Brain microvascular endothelial cell (primary cell): ENCODE measurements around the gene TRMT44.
"Not testable (repeated sequence)": the region's sequence is repeated elsewhere in the genome, so short reads cannot be mapped to it uniquely, and the experiment has no call there.

Experiments
- DNase-seq: peaks from one replicate; pipeline ENCODE4 v3.0.0-alpha.2; 2020
- H3K27ac ChIP-seq: fragments of 250-450 bp; sonication (Bioruptor Pico); 2 replicates; pipeline ENCODE4 v1.5.1; 2020; ENCODE audit warnings: mild to moderate bottlenecking, moderate library complexity
- H3K27me3 ChIP-seq: fragments of 250-450 bp; sonication (Bioruptor Pico); replicated peaks from 2 replicates; pipeline ENCODE4 v1.5.1; 2020; ENCODE audit warnings: mild to moderate bottlenecking
- H3K36me3 ChIP-seq: fragments of 250-450 bp; sonication (Bioruptor Pico); replicated peaks from 2 replicates; pipeline ENCODE4 v1.5.1; 2020; ENCODE audit warnings: mild to moderate bottlenecking
- H3K4me3 ChIP-seq: 2 replicates; pipeline ENCODE4 v1.5.1; 2011; ENCODE audit warnings: low read depth, mild to moderate bottlenecking, control low read depth, low read length, moderate library complexity
- in situ Hi-C: cut with HindIII; loops from 2 replicates; pipeline ENCODE4 v1.10.0; 2017; ENCODE audit warnings: low sequenced_read_pairs, low pct_ligation_motif_present
- TF ChIP-seq, protein P1 (sequence below): IDR thresholded peaks from 2 replicates; pipeline ENCODE4 v1.5.1; 2011; ENCODE audit warnings: low read depth, mild to moderate bottlenecking, moderate library complexity, low read length, control low read depth, inconsistent platforms; ENCODE audit errors: missing control alignments

TRMT44 gene

DNA sequence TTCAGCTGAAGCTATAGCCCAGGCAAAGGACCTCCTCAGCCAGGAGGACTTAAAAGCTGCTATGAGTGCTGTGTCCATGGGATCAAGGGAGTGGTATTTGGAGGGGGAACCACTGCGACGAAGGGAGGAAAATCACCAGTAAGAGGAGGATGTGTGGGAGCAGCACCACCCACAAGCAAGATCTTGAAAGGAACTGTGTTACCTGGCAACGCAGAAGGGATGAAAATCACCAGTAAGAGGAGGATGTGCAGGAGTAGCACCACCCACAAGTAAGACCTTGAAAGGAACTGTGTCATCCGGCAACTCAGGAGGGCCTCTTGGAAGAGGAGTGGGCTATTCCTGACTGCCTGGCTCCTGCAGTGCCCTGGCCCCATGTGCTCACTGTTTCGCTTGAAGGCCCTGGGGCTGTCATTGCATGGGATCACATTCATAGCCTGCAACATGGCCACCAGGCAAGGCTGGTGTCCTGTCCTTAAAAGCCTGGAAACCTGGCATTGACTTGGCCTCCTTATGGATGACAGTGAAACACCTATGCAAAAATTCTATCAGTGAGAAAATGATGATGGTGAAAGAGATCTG lies 48.3 kb downstream of the TRMT44 start:
- in situ Hi-C loops = no loop called here
- TF ChIP-seq, protein P1, sequence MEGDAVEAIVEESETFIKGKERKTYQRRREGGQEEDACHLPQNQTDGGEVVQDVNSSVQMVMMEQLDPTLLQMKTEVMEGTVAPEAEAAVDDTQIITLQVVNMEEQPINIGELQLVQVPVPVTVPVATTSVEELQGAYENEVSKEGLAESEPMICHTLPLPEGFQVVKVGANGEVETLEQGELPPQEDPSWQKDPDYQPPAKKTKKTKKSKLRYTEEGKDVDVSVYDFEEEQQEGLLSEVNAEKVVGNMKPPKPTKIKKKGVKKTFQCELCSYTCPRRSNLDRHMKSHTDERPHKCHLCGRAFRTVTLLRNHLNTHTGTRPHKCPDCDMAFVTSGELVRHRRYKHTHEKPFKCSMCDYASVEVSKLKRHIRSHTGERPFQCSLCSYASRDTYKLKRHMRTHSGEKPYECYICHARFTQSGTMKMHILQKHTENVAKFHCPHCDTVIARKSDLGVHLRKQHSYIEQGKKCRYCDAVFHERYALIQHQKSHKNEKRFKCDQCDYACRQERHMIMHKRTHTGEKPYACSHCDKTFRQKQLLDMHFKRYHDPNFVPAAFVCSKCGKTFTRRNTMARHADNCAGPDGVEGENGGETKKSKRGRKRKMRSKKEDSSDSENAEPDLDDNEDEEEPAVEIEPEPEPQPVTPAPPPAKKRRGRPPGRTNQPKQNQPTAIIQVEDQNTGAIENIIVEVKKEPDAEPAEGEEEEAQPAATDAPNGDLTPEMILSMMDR = no peak

DNA sequence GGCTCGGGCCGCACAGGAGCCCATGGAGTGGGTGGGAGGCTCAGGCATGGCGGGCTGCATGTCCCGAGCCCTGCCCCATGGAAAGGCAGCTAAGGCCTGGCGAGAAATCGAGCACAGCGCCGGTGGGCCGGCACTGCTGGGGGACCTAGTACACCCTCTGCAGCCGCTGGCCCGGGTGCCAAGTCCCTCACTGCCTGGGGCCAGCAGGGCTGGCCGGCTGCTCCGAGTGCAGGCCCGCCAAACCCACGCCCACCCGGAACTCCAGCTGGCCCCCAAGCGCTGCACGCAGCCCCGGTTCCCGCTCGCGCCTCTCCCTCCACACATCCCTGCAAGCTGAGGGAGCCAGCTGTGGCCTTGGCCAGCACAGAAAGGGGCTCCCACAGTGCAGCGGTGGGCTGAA lies 50.9 kb downstream of the TRMT44 start:
- H3K27ac ChIP-seq, in situ Hi-C loops, DNase-seq, H3K4me3 ChIP-seq, H3K36me3 ChIP-seq, H3K27me3 ChIP-seq: not testable (repeated sequence)

More for the DNA sequence above, 48.3 kb downstream of the TRMT44 start:
- Histone ChIP-seq H3K27me3 (no peaks in the 10 kb centered on the region), H3K4me3 (no peak overlapping the region), H3K27ac (no peak overlapping the region), H3K36me3 (no peaks in the 10 kb centered on the region)
- no peak for DNase-seq

DNA sequence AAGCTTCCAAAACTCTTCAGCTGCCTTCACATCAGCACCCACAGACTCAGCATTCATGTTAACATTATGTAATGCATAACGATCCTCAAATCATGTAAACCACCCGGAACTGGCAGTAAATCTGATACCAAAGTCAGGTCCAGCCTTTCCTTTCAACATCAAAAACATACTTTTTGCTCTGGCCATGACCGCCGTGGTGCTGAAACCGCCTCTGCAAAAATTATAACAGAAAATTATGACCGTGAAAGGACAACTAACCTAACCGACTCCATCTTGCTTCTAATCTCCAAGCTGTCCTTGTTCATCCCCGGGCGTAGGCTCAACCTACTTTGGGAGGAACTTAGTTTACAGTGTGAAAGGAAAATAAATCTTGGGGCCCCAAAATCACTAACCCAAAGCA lies 51.6 kb downstream of the TRMT44 start:
- Histone ChIP-seq H3K27me3 (no peaks in the 10 kb centered on the region), H3K4me3 (no peak overlapping the region), H3K36me3 (no peaks in the 10 kb centered on the region), H3K27ac (no peak overlapping the region)
- TF ChIP-seq, protein P1 = no peak
- in situ Hi-C loops = no loop called here
- no peak for DNase-seq

DNA sequence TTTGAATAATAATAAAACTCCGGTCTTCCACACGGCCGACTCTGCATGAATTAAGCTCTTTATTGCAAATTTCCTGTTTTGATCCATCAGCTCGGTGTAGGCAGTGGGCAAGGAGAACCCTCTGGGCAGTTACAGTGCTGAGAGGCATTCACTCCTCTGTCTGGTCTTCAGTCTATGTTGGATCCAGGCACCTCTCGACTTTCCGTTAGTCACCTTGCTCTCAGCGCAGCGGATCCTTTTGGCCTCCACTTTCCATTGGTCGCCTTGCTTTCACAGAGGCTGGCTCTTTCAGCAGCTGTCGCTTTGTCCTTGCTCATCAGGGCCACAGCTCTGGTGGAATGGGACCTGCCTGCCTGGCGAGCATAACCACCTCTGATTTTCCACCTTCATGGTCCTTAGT lies 52.9 kb downstream of the TRMT44 start:
- Histone ChIP-seq H3K27me3 (no peaks in the 10 kb centered on the region), H3K4me3 (no peak overlapping the region), H3K36me3 (no peaks in the 10 kb centered on the region), H3K27ac (no peak overlapping the region)
- TF ChIP-seq, protein P1 = no peak
- DNase-seq = no peak
- in situ Hi-C loops = no loop called here

DNA sequence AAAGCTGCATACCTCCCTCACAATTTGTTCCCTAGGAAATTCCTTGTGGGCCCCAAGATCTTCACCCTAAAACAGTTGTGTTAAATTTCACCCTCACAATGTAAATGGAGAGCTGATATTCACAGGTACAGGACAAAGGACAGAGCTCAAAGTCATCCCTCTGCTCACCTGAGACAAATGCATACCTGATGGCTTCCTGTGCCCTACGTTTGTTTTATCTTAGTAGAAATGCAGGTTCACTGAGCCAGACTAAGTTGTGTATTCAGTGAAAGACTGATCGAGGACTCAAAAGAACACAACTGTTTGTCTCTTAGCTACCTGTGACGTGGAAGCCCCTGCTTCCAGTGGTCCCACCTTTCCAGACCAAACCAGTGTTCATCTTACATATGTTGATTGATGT lies 53.6 kb downstream of the TRMT44 start:
- Histone ChIP-seq H3K27ac (no peak overlapping the region), H3K27me3 (no peaks in the 10 kb centered on the region), H3K4me3 (no peak overlapping the region), H3K36me3 (no peaks in the 10 kb centered on the region)
- in situ Hi-C loops = no loop called here
- TF ChIP-seq, protein P1 = no peak
- no peak for DNase-seq

DNA sequence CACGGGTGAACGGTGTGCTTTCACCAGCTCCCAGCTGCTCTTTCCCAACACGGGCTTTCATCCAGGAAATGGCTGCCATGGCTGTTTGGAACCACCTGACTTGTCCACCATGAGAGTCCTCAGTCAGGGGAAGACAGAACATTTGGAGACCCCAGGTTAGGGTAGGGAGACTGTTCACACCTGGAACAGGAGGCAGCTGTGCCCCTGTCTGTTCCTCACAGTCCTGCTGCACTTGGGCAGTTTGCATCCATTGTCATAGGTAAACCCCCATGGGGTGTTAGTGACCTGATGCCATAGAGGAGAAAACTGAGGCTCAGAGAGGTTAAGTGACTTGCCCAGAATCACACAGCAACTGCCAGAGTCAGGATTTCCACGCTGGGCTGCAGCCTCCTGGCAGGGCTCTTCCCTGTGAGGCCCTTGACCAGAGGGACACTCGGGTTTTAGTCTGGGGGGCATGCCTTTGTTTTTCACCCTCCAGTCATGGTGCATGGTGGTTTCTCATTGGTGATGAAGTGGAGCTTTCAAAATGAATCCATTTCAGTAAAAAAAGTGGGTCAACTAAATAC lies 54.5 kb downstream of the TRMT44 start:
- Histone ChIP-seq H3K4me3 (no peak overlapping the region), H3K27me3 (no peaks in the 10 kb centered on the region), H3K36me3 (no peaks in the 10 kb centered on the region), H3K27ac (no peak overlapping the region)
- no peak for DNase-seq
- in situ Hi-C loops = no loop called here
- TF ChIP-seq, protein P1 = no peak
